IPS-15b (cell line): ENCODE measurements around the gene TOMM6.

ENCODE experiments used
- H3K27me3 ChIP-seq: one replicate; pipeline ENCODE4 v1.6.1; 2013; ENCODE audit warnings: low read length; ENCODE audit not compliant: control insufficient read depth, insufficient read depth
- H3K36me3 ChIP-seq: one replicate; pipeline ENCODE4 v1.6.1; 2013; ENCODE audit warnings: low read length; ENCODE audit not compliant: control insufficient read depth, insufficient read depth
- H3K4me1 ChIP-seq: one replicate; pipeline ENCODE4 v1.6.1; 2013; ENCODE audit warnings: mild to moderate bottlenecking, low read length; ENCODE audit not compliant: control insufficient read depth, insufficient read depth
- H3K4me3 ChIP-seq: one replicate; pipeline ENCODE4 v1.5.1; 2013; ENCODE audit warnings: low read depth, low read length
- H3K9ac ChIP-seq: one replicate; pipeline ENCODE4 v1.6.1; 2013; ENCODE audit warnings: low read depth, mild to moderate bottlenecking, low read length
- H3K9me3 ChIP-seq: one replicate; pipeline ENCODE4 v1.6.1; 2013; ENCODE audit warnings: mild to moderate bottlenecking, low read length; ENCODE audit not compliant: control insufficient read depth, insufficient read depth

Gene TOMM6

GRCh38 chr6:41768545-41769308 is 18.8 kb upstream of the TOMM6 start:
- peaks cover 3% of the 10 kb centered on the region for H3K4me1 ChIP-seq
- no peak overlapping the region for H3K9ac ChIP-seq
- H3K9me3 ChIP-seq: no peaks in the 10 kb centered on the region
- H3K4me3 ChIP-seq: no peak overlapping the region
- peaks cover 9% of the 10 kb centered on the region for H3K36me3 ChIP-seq
- no peaks in the 10 kb centered on the region for H3K27me3 ChIP-seq

GRCh38 chr6:41769376-41769775 is 18.1 kb upstream of the TOMM6 start:
- no peak overlapping the region for H3K9ac ChIP-seq
- H3K4me3 ChIP-seq: no peak overlapping the region
- H3K4me1 ChIP-seq: peaks cover 3% of the 10 kb centered on the region
- H3K9me3 ChIP-seq: no peaks in the 10 kb centered on the region
- peaks cover 9% of the 10 kb centered on the region for H3K36me3 ChIP-seq
- H3K27me3 ChIP-seq: no peaks in the 10 kb centered on the region

GRCh38 chr6:41770381-41771057 is 17.0 kb upstream of the TOMM6 start:
- Histone ChIP-seq H3K4me3 (no peak overlapping the region), H3K27me3 (no peaks in the 10 kb centered on the region), H3K36me3 (peaks cover 17% of the 10 kb centered on the region), H3K9me3 (no peaks in the 10 kb centered on the region), H3K4me1 (peaks cover 3% of the 10 kb centered on the region), H3K9ac (no peak overlapping the region)

- no peak overlapping the region for H3K9ac ChIP-seq
- no peaks in the 10 kb centered on the region for H3K9me3 ChIP-seq
- H3K36me3 ChIP-seq: peaks cover 17% of the 10 kb centered on the region
- peaks cover 3% of the 10 kb centered on the region for H3K4me1 ChIP-seq
- H3K4me3 ChIP-seq: no peak overlapping the region
- no peaks in the 10 kb centered on the region for H3K27me3 ChIP-seq
Observed at GRCh38 chr6:41771058-41771983, 16.2 kb upstream of the TOMM6 start.

- H3K4me3 ChIP-seq: no peak overlapping the region
- H3K27me3 ChIP-seq: no peaks in the 10 kb centered on the region
- no peaks in the 10 kb centered on the region for H3K4me1 ChIP-seq
- H3K9ac ChIP-seq: no peak overlapping the region
- H3K9me3 ChIP-seq: no peaks in the 10 kb centered on the region
- peaks cover 17% of the 10 kb centered on the region for H3K36me3 ChIP-seq
Observed at GRCh38 chr6:41774841-41775240, 12.7 kb upstream of the TOMM6 start.

- Histone ChIP-seq H3K9ac (no peak overlapping the region), H3K36me3 (peaks cover 14% of the 10 kb centered on the region), H3K4me3 (no peak overlapping the region), H3K4me1 (no peaks in the 10 kb centered on the region), H3K9me3 (no peaks in the 10 kb centered on the region), H3K27me3 (no peaks in the 10 kb centered on the region)
Observed at GRCh38 chr6:41775293-41775882, 12.1 kb upstream of the TOMM6 start.

- H3K9me3 ChIP-seq: no peaks in the 10 kb centered on the region
- H3K9ac ChIP-seq: no peak overlapping the region
- H3K36me3 ChIP-seq: peaks cover 9% of the 10 kb centered on the region
- peaks cover 5% of the 10 kb centered on the region for H3K4me1 ChIP-seq
- no peak overlapping the region for H3K4me3 ChIP-seq
- peaks cover 16% of the 10 kb centered on the region for H3K27me3 ChIP-seq
Observed at GRCh38 chr6:41777551-41778285, 9.8 kb upstream of the TOMM6 start.

GRCh38 chr6:41778895-41779294 is 8.6 kb upstream of the TOMM6 start:
- H3K4me3 ChIP-seq: peak overlapping the region; percentile 89
- peaks cover 5% of the 10 kb centered on the region for H3K4me1 ChIP-seq
- H3K9ac ChIP-seq: no peak overlapping the region
- H3K9me3 ChIP-seq: no peaks in the 10 kb centered on the region
- peaks cover 28% of the 10 kb centered on the region for H3K27me3 ChIP-seq
- H3K36me3 ChIP-seq: peaks cover 9% of the 10 kb centered on the region

- no peak overlapping the region for H3K9ac ChIP-seq
- H3K4me1 ChIP-seq: peaks cover 5% of the 10 kb centered on the region
Observed at GRCh38 chr6:41779336-41779735, 8.2 kb upstream of the TOMM6 start.

GRCh38 chr6:41779788-41780550 is 7.5 kb upstream of the TOMM6 start, which contains the start of gene FRS3:
TSS of gene FRS3 (minus strand) at chr6:41779900. CDS start at chr6:41776987, 2,913 bp downstream.
- Histone ChIP-seq H3K9me3 (no peaks in the 10 kb centered on the region), H3K36me3 (peaks cover 3% of the 10 kb centered on the region), H3K9ac (peak within 1 kb of the TSS; percentile 56), H3K4me1 (peaks cover 5% of the 10 kb centered on the region), H3K27me3 (peaks cover 38% of the 10 kb centered on the region), H3K4me3 (peak within 1 kb of the TSS; percentile 89)

More at GRCh38 chr6:41779336-41779735, 8.2 kb upstream of the TOMM6 start:
- Histone ChIP-seq H3K9me3 (no peaks in the 10 kb centered on the region), H3K36me3 (peaks cover 9% of the 10 kb centered on the region), H3K4me3 (peak overlapping the region; percentile 89), H3K27me3 (peaks cover 32% of the 10 kb centered on the region)
